Measurements from ENCODE around the gene VPS26A.

VPS26A gene

GRCh38 chr10:69092959-69093850 lies 30.8 kb upstream of the VPS26A start:
- ATAC-seq, result no peak
- peak overlapping the region; percentile 79 for H3K27ac Mint-ChIP-seq
- no peaks in the 10 kb centered on the region for H3K9me3 Mint-ChIP-seq
- peaks cover 71% of the 10 kb centered on the region for H3K4me1 Mint-ChIP-seq
- DNase-seq, result peak; percentile 78
- H3K27me3 Mint-ChIP-seq, result no peaks in the 10 kb centered on the region
- peak overlapping the region; percentile 92 for H3K4me3 Mint-ChIP-seq
- H3K36me3 Mint-ChIP-seq (ENCODE audit: low read depth), result peaks cover 73% of the 10 kb centered on the region

GRCh38 chr10:69093933-69094332 lies 30.0 kb upstream of the VPS26A start:
- no peaks in the 10 kb centered on the region for H3K9me3 Mint-ChIP-seq
- peaks cover 70% of the 10 kb centered on the region for H3K36me3 Mint-ChIP-seq (ENCODE audit: low read depth)
- peaks cover 69% of the 10 kb centered on the region for H3K4me1 Mint-ChIP-seq
- H3K27me3 Mint-ChIP-seq, result no peaks in the 10 kb centered on the region
- no peak overlapping the region for H3K27ac Mint-ChIP-seq
- DNase-seq (no peak), ATAC-seq (no peak)
- no peak overlapping the region for H3K4me3 Mint-ChIP-seq

- Mint-ChIP-seq H3K27ac (no peak overlapping the region), H3K9me3 (no peaks in the 10 kb centered on the region), H3K4me3 (no peak overlapping the region), H3K27me3 (no peaks in the 10 kb centered on the region), H3K36me3 (ENCODE audit: low read depth) (peaks cover 66% of the 10 kb centered on the region), H3K4me1 (peaks cover 63% of the 10 kb centered on the region)
- DNase-seq (no peak), ATAC-seq (peak; percentile 69)
Observed at GRCh38 chr10:69096045-69096444, 27.9 kb upstream of the VPS26A start.

- peak overlapping the region; percentile 75 for H3K27ac Mint-ChIP-seq
- peaks cover 70% of the 10 kb centered on the region for H3K36me3 Mint-ChIP-seq (ENCODE audit: low read depth)
Observed at GRCh38 chr10:69097729-69098128, 26.2 kb upstream of the VPS26A start.

GRCh38 chr10:69100136-69100872 lies 23.7 kb upstream of the VPS26A start:
- DNase-seq, result no peak
- Mint-ChIP-seq H3K9me3 (no peaks in the 10 kb centered on the region), H3K36me3 (ENCODE audit: low read depth) (peaks cover 73% of the 10 kb centered on the region), H3K27ac (peak overlapping the region; percentile 49), H3K4me3 (no peak overlapping the region), H3K4me1 (peaks cover 47% of the 10 kb centered on the region), H3K27me3 (no peaks in the 10 kb centered on the region)
- no peak for ATAC-seq

More at GRCh38 chr10:69097729-69098128, 26.2 kb upstream of the VPS26A start:
- no peak overlapping the region for H3K4me3 Mint-ChIP-seq
- H3K9me3 Mint-ChIP-seq, result no peaks in the 10 kb centered on the region
- ATAC-seq (no peak), DNase-seq (no peak)
- no peaks in the 10 kb centered on the region for H3K27me3 Mint-ChIP-seq
- H3K4me1 Mint-ChIP-seq, result peaks cover 64% of the 10 kb centered on the region

GRCh38 chr10:69101451-69102095 lies 22.4 kb upstream of the VPS26A start:
- Mint-ChIP-seq H3K36me3 (ENCODE audit: low read depth) (peaks cover 68% of the 10 kb centered on the region), H3K27me3 (no peaks in the 10 kb centered on the region), H3K4me1 (peaks cover 35% of the 10 kb centered on the region), H3K9me3 (no peaks in the 10 kb centered on the region), H3K27ac (peak overlapping the region; percentile 69), H3K4me3 (peak overlapping the region; percentile 21)
- ATAC-seq, result peak; percentile 73
- peak; percentile 42 for DNase-seq

GRCh38 chr10:69102440-69102839 lies 21.5 kb upstream of the VPS26A start:
- H3K27me3 Mint-ChIP-seq, result no peaks in the 10 kb centered on the region
- H3K27ac Mint-ChIP-seq, result peak overlapping the region; percentile 69
- H3K9me3 Mint-ChIP-seq, result no peaks in the 10 kb centered on the region
- no peak overlapping the region for H3K4me3 Mint-ChIP-seq
- peaks cover 33% of the 10 kb centered on the region for H3K4me1 Mint-ChIP-seq
- DNase-seq (no peak), ATAC-seq (no peak)
- peaks cover 63% of the 10 kb centered on the region for H3K36me3 Mint-ChIP-seq (ENCODE audit: low read depth)

GRCh38 chr10:69103784-69104183 lies 20.2 kb upstream of the VPS26A start:
- Mint-ChIP-seq H3K4me1 (peaks cover 28% of the 10 kb centered on the region), H3K27ac (no peak overlapping the region), H3K4me3 (no peak overlapping the region), H3K9me3 (no peaks in the 10 kb centered on the region), H3K36me3 (ENCODE audit: low read depth) (peaks cover 54% of the 10 kb centered on the region), H3K27me3 (no peaks in the 10 kb centered on the region)
- no peak for ATAC-seq
- no peak for DNase-seq

GRCh38 chr10:69104994-69105790 lies 18.8 kb upstream of the VPS26A start:
- ATAC-seq (no peak), DNase-seq (no peak)
- H3K36me3 Mint-ChIP-seq (ENCODE audit: low read depth), result peaks cover 44% of the 10 kb centered on the region
- no peaks in the 10 kb centered on the region for H3K27me3 Mint-ChIP-seq
- H3K4me1 Mint-ChIP-seq, result peaks cover 25% of the 10 kb centered on the region
- no peaks in the 10 kb centered on the region for H3K9me3 Mint-ChIP-seq
- H3K4me3 Mint-ChIP-seq, result no peak overlapping the region
- H3K27ac Mint-ChIP-seq, result no peak overlapping the region

- Mint-ChIP-seq H3K36me3 (ENCODE audit: low read depth) (peaks cover 25% of the 10 kb centered on the region), H3K4me3 (no peak overlapping the region), H3K27ac (no peak overlapping the region), H3K9me3 (no peaks in the 10 kb centered on the region), H3K4me1 (peaks cover 7% of the 10 kb centered on the region), H3K27me3 (no peaks in the 10 kb centered on the region)
- ATAC-seq (peak; percentile 15), DNase-seq (no peak)
Observed at GRCh38 chr10:69107176-69107490, 16.8 kb upstream of the VPS26A start.

- Mint-ChIP-seq H3K27ac (no peak overlapping the region), H3K4me1 (peaks cover 1% of the 10 kb centered on the region), H3K4me3 (no peak overlapping the region), H3K9me3 (no peaks in the 10 kb centered on the region), H3K36me3 (ENCODE audit: low read depth) (peaks cover 20% of the 10 kb centered on the region), H3K27me3 (no peaks in the 10 kb centered on the region)
- ATAC-seq (no peak), DNase-seq (no peak)
Observed at GRCh38 chr10:69107699-69108098, 16.3 kb upstream of the VPS26A start.

- no peaks in the 10 kb centered on the region for H3K27me3 Mint-ChIP-seq
- H3K36me3 Mint-ChIP-seq (ENCODE audit: low read depth), result no peaks in the 10 kb centered on the region
- no peaks in the 10 kb centered on the region for H3K9me3 Mint-ChIP-seq
- DNase-seq (no peak), ATAC-seq (no peak)
- H3K4me1 Mint-ChIP-seq, result peaks cover 16% of the 10 kb centered on the region
- H3K27ac Mint-ChIP-seq, result no peak overlapping the region
- no peak overlapping the region for H3K4me3 Mint-ChIP-seq
Observed at GRCh38 chr10:69119896-69120295, 4.1 kb upstream of the VPS26A start.

GRCh38 chr10:69123306-69123746 lies 652 bp upstream of the VPS26A start:
- ATAC-seq (peak; percentile 44), DNase-seq (no peak)
- Mint-ChIP-seq H3K4me3 (peak overlapping the region; percentile 95), H3K9me3 (no peaks in the 10 kb centered on the region), H3K36me3 (ENCODE audit: low read depth) (no peaks in the 10 kb centered on the region), H3K27me3 (no peaks in the 10 kb centered on the region), H3K4me1 (peaks cover 33% of the 10 kb centered on the region), H3K27ac (peak overlapping the region; percentile 91)
